Karpas-422 (cell line): Measurements from ENCODE around the gene RBM14. TPM values are rescaled to one million over a fixed set of nuclear protein-coding genes. Genes with fewer than 3 reads are reported as not detected.
"Not testable (repeated sequence)": the region's sequence is repeated elsewhere in the genome, so short reads cannot be mapped to it uniquely, and the experiment has no call there.

Source experiments
- DNase-seq: peaks from one replicate; pipeline ENCODE4 v3.0.0-alpha.2; 2015
- H2AFZ ChIP-seq: fragments of 200-600 bp; sonication (generic); 2 replicates; pipeline ENCODE4 v1.6.1; 2014; ENCODE audit warnings: antibody characterized with exemption, low read length, mixed read lengths
- H3K27ac ChIP-seq: fragments of 200-600 bp; sonication (generic); 2 replicates; pipeline ENCODE4 v1.5.1; 2014; ENCODE audit warnings: mild to moderate bottlenecking, low read length, moderate library complexity
- H3K27me3 ChIP-seq: fragments of 200-600 bp; sonication (generic); 2 replicates; pipeline ENCODE4 v1.6.1; 2014; ENCODE audit warnings: low read length, mixed read lengths
- H3K36me3 ChIP-seq: fragments of 200-600 bp; sonication (generic); 2 replicates; pipeline ENCODE4 v1.6.1; 2014; ENCODE audit warnings: low read length, mixed read lengths; ENCODE audit not compliant: insufficient read depth
- H3K4me1 ChIP-seq: fragments of 200-600 bp; sonication (generic); 2 replicates; pipeline ENCODE4 v1.6.1; 2014; ENCODE audit warnings: mild to moderate bottlenecking, low read length, mixed read lengths
- H3K4me2 ChIP-seq: fragments of 200-600 bp; sonication (generic); 2 replicates; pipeline ENCODE4 v1.6.1; 2014; ENCODE audit warnings: low read length, low read depth, mild to moderate bottlenecking; ENCODE audit not compliant: poor library complexity, severe bottlenecking
- H3K4me3 ChIP-seq: fragments of 200-600 bp; sonication (generic); 2 replicates; pipeline ENCODE4 v1.5.1; 2014; ENCODE audit warnings: mild to moderate bottlenecking, antibody characterized with exemption, low read length, mixed read lengths
- H3K79me2 ChIP-seq: fragments of 200-600 bp; sonication (generic); 2 replicates; pipeline ENCODE4 v1.6.1; 2014; ENCODE audit warnings: mild to moderate bottlenecking, low read length, mixed read lengths
- H3K9ac ChIP-seq: fragments of 200-600 bp; sonication (generic); 2 replicates; pipeline ENCODE4 v1.6.0; 2014; ENCODE audit warnings: low read length
- H3K9me2 ChIP-seq: fragments of 200-600 bp; sonication (generic), shearing (Covaris generic); replicated peaks from 2 replicates; pipeline ENCODE4 v1.6.0; 2014; ENCODE audit warnings: mild to moderate bottlenecking, low read length, moderate library complexity; ENCODE audit not compliant: insufficient read depth
- H3K9me3 ChIP-seq: fragments of 300-700, 200-600 bp; sonication (generic); 2 replicates; pipeline ENCODE4 v1.6.1; 2014; ENCODE audit warnings: low read length, mixed read lengths
- H4K20me1 ChIP-seq: fragments of 200-600 bp; sonication (generic); 2 replicates; pipeline ENCODE4 v1.6.1; 2014; ENCODE audit warnings: mild to moderate bottlenecking, antibody characterized with exemption, low read length, low read depth; ENCODE audit not compliant: insufficient read depth
- total RNA-seq: library from RNA; depleted of rRNA; stranded (reverse); fragments of >200 nt; shearing (Covaris generic); gene quantifications from 2 replicates; pipeline ENCODE4 v1.2.3, GENCODE V29; 2014; ENCODE audit warnings: low replicate concordance

Gene RBM14
- total RNA-seq, 1 experiment from 2014 or later: 47.9 TPM

- Histone ChIP-seq H3K36me3 (peaks cover 63% of the 10 kb centered on the region), H3K4me2 (no peak overlapping the region), H3K9ac (no peak overlapping the region), H2AFZ (no peak overlapping the region), H3K79me2 (peaks cover 66% of the 10 kb centered on the region), H3K4me3 (no peak overlapping the region), H3K27me3 (no peaks in the 10 kb centered on the region), H3K9me2 (no peaks in the 10 kb centered on the region), H3K4me1 (no peaks in the 10 kb centered on the region), H3K27ac (no peak overlapping the region), H4K20me1 (peaks cover 33% of the 10 kb centered on the region), H3K9me3 (no peaks in the 10 kb centered on the region)
- no peak for DNase-seq
Observed at GRCh38 chr11:66631883-66632282, 15.5 kb downstream of the RBM14 start.

- peaks cover 22% of the 10 kb centered on the region for H4K20me1 ChIP-seq
- H3K36me3 ChIP-seq: peaks cover 52% of the 10 kb centered on the region
- peaks cover 57% of the 10 kb centered on the region for H3K79me2 ChIP-seq
- H3K9me2 ChIP-seq: no peaks in the 10 kb centered on the region
- no peak overlapping the region for H3K27ac ChIP-seq
- no peak overlapping the region for H3K9ac ChIP-seq
- H3K9me3 ChIP-seq: no peaks in the 10 kb centered on the region
- no peak for DNase-seq
- peaks cover 8% of the 10 kb centered on the region for H3K4me1 ChIP-seq
- no peak overlapping the region for H3K4me3 ChIP-seq
- H2AFZ ChIP-seq: no peak overlapping the region
- H3K4me2 ChIP-seq: no peak overlapping the region
- no peaks in the 10 kb centered on the region for H3K27me3 ChIP-seq
Observed at GRCh38 chr11:66632952-66633351, 16.5 kb downstream of the RBM14 start.

GRCh38 chr11:66636411-66636810 is 20.0 kb downstream of the RBM14 start:
- peaks cover 33% of the 10 kb centered on the region for H3K4me1 ChIP-seq

GRCh38 chr11:66637557-66638176 is 21.2 kb downstream of the RBM14 start:
- H3K4me1 ChIP-seq: peaks cover 46% of the 10 kb centered on the region
- no peak for DNase-seq
- H3K4me2 ChIP-seq: peak overlapping the region; percentile 69
- H3K79me2 ChIP-seq: peaks cover 58% of the 10 kb centered on the region
- H3K9me3 ChIP-seq: no peaks in the 10 kb centered on the region
- no peaks in the 10 kb centered on the region for H3K27me3 ChIP-seq
- peaks cover 57% of the 10 kb centered on the region for H3K36me3 ChIP-seq
- H3K9ac ChIP-seq: peak overlapping the region; percentile 68
- H2AFZ ChIP-seq: no peak overlapping the region
- H3K4me3 ChIP-seq: peak overlapping the region; percentile 54; the same call in 1 of the 2 replicates
- H3K9me2 ChIP-seq: no peaks in the 10 kb centered on the region
- peaks cover 36% of the 10 kb centered on the region for H4K20me1 ChIP-seq
- peak overlapping the region; percentile 63 for H3K27ac ChIP-seq

More at GRCh38 chr11:66636411-66636810, 20.0 kb downstream of the RBM14 start:
- Histone ChIP-seq H3K9me2 (no peaks in the 10 kb centered on the region), H2AFZ (no peak overlapping the region), H3K79me2 (peaks cover 55% of the 10 kb centered on the region), H3K4me2 (no peak overlapping the region), H3K9me3 (no peaks in the 10 kb centered on the region), H3K9ac (no peak overlapping the region), H3K27me3 (no peaks in the 10 kb centered on the region), H3K36me3 (peaks cover 53% of the 10 kb centered on the region), H4K20me1 (peaks cover 23% of the 10 kb centered on the region), H3K27ac (no peak overlapping the region), H3K4me3 (no peak overlapping the region)
- DNase-seq: no peak

GRCh38 chr11:66638177-66639065 is 22.0 kb downstream of the RBM14 start, which contains the start of gene RBM4:
Gene RBM4 (plus strand): TSS chr11:66638703. CDS start chr11:66639712, 1,009 bp downstream.
- H3K9ac ChIP-seq: peak within 1 kb of the TSS; percentile 97
- peaks cover 53% of the 10 kb centered on the region for H3K4me1 ChIP-seq
- DNase-seq: peak; percentile 100
- peak within 1 kb of the TSS; percentile 88 for H3K27ac ChIP-seq
- peaks cover 44% of the 10 kb centered on the region for H4K20me1 ChIP-seq
- peak within 1 kb of the TSS; percentile 99 for H3K4me3 ChIP-seq
- H3K79me2 ChIP-seq: peaks cover 61% of the 10 kb centered on the region
- H2AFZ ChIP-seq: no peak within 1 kb of the TSS
- no peaks in the 10 kb centered on the region for H3K9me2 ChIP-seq
- no peaks in the 10 kb centered on the region for H3K27me3 ChIP-seq
- H3K9me3 ChIP-seq: no peaks in the 10 kb centered on the region
- H3K36me3 ChIP-seq: peaks cover 57% of the 10 kb centered on the region
- H3K4me2 ChIP-seq: peak within 1 kb of the TSS; percentile 99

- Histone ChIP-seq H3K27me3 (no peaks in the 10 kb centered on the region), H3K9me2 (no peaks in the 10 kb centered on the region), H3K36me3 (peaks cover 61% of the 10 kb centered on the region), H4K20me1 (peaks cover 52% of the 10 kb centered on the region), H3K27ac (peak overlapping the region; percentile 88), H3K4me3 (peak overlapping the region; percentile 99), H3K9me3 (no peaks in the 10 kb centered on the region), H2AFZ (no peak overlapping the region), H3K9ac (peak overlapping the region; percentile 97), H3K79me2 (peaks cover 65% of the 10 kb centered on the region), H3K4me1 (peaks cover 53% of the 10 kb centered on the region), H3K4me2 (peak overlapping the region; percentile 99)
- peak; percentile 56 for DNase-seq
Observed at GRCh38 chr11:66639066-66639813, 22.8 kb downstream of the RBM14 start.

- peak overlapping the region; percentile 88 for H3K27ac ChIP-seq
- not testable (repeated sequence) for H3K9me2 ChIP-seq, H2AFZ ChIP-seq, H3K9me3 ChIP-seq, H3K27me3 ChIP-seq, DNase-seq
- H3K4me2 ChIP-seq: peak overlapping the region; percentile 99
- H3K9ac ChIP-seq: peak overlapping the region; percentile 97
- H4K20me1 ChIP-seq: peaks cover 58% of the 10 kb centered on the region
- peaks cover 66% of the 10 kb centered on the region for H3K79me2 ChIP-seq
- peaks cover 62% of the 10 kb centered on the region for H3K36me3 ChIP-seq
- H3K4me1 ChIP-seq: peaks cover 53% of the 10 kb centered on the region
- H3K4me3 ChIP-seq: peak overlapping the region; percentile 99
Observed at GRCh38 chr11:66639814-66640340, 23.4 kb downstream of the RBM14 start.
